Activated CD8-positive, alpha-beta memory T cell treated with anti-CD3 and anti-CD28 coated beads for 24 hours (primary cell): ENCODE measurements around the gene ACTN4.

Experiments used
- DNase-seq: peaks from one replicate; pipeline ENCODE4 v3.0.0-alpha.2; 2020

The ACTN4 gene

DNA sequence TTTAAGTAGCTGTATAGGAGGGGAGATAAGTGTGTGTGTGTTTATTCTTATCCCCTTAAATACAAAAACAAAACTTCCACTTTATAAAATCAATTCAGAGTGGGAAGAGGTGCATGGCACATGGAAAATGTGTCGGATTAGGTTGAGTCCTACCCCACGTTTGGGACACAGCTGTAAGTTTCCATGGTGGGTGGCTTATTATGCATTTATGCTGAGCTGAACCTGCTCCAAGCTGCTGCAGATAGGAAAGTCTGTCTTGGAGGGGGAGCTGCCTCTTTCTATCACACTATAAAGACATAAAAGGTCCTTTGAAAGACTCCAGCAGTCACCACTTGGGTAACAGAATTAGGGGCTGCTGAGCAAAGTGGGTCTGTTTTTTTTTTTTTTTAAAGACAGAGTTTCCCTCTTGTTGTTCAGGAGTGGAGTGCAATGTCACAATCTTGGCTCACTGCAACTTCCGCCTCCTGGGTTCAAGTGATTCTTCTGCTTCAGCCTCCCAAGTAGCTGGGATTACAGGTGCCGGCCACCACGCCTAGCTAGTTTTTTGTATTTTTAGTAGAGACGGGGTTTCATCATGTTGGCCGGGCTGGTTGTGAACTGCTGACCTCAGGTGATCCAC lies 15.2 kb downstream of the ACTN4 start:
- DNase-seq = no peak

DNA sequence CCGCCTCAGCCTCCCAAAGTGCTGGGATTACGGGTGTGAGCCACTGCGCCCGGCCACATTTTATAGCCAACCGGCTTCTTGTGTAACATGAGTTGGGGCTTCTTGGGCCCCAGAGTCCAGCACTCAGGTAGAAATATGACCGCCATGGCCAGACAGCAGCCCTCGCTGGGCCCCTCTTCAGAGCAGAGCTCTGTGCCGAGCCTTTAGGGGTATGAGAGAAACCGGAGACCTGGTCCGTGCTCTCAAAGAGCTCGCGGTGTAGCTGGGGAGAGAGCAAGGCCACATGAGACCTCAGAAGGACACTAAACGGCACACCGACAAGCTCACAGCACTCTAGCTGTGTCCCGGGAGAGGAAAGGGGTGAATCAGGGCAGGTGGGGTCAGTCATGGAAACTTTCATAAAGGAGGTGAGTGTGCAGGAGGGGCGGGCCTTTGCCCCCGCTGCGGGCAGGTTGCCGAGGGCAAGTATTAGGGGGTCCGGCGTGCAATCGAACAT lies 15.8 kb downstream of the ACTN4 start:
- no peak for DNase-seq

DNA sequence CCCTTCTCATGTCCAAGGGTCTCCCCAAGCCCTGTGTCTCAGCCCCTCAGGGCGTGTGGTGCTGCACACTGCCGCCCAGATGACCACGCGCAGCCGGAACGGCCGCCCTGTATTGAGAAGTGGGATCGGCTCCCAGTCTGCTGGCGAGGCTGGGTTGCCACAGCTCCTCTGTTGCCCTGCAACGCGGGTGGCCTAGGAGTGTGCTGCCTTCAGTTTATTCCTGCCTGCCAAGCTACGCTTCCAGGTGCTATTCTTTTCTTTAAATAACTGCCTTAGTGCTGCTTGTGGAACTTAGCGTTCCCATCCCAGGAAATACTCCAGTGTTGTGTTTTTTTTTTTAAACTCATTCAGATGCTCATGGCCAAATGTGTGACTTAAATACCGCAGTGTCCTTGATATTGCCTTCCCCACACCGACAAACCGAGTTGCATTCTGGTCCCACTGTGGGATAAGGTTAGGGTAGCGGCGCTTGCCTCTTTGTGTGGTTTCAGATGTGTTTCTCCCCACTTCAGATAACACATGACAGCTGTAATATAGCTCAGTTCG lies 16.6 kb downstream of the ACTN4 start:
- DNase-seq = no peak

GRCh38 chr19:38664503-38665211 lies 17.2 kb downstream of the ACTN4 start:
- DNase-seq = no peak

DNA sequence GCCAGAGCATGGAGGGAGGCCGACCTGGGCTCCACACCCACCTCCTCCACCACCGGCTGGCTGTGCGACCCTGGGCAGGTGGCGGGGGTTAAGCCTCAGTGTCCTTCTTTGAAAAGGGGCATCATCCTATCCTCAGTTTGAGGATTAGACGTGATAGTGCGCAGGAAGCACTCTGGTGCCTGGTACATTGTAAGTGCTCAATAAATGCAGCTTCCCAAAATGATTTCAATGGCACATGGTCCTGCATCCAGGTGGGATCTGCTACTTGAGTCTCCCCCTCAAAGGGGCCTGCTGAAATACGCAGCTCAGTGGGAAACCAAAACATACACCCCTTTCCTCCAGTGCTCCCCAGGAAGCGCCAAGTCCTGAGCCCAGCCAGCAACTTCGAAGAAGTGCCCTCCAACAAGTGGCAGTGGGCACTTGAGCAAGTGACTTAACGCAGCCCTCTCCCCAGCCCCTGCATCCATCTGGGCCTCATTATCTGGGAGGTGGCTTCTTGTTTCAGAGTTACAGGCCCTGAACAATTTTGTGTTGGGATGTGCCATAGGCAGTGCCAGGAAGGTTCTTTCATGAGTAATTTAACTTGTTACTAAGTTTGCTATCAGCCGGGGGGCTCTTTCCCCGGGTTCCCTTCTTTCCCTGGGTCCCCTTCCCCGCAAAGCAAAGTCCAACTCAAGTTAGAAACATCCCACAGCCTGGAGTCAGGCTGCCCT lies 17.9 kb downstream of the ACTN4 start:
- no peak for DNase-seq

DNA sequence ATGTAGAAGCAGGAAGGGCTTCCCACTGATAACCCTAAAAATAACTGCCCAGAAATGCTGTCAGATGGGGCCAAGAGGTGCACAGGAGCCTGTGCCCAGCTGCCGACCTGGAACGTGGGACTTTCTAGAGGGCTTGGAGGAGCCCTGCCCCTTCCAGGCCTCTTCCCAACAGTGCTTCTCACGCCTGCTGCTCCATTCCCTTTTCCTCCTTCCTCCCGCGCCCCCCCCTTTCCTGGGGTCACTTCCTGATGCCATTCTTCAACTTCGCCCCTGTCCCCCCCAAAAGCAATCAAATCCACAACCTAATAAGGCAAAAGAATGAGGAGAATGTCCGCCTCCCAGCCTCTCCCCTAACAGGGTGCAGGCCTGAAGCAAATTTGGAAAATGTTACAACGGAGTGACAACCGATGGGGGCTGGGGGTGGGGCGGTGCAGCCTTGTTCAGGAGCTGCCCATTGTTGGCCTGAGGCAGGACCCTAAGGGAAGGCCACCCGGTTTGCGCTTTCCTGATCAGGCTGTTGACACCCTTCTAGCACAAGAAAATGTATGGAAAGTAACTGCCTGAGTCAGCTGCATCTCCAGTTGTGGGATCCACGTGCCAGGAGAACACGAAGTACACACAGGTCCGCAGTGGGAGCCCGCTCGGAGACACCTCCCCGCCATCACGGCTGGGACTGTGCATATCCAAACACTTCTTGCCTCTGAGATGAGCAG lies 18.7 kb downstream of the ACTN4 start:
- DNase-seq = no peak

- no peak for DNase-seq
Observed at GRCh38 chr19:38666663-38667511, 19.4 kb downstream of the ACTN4 start.

GRCh38 chr19:38667661-38668171 lies 20.3 kb downstream of the ACTN4 start:
- DNase-seq = no peak

- no peak for DNase-seq
Observed at GRCh38 chr19:38669552-38669951, 22.1 kb downstream of the ACTN4 start.

DNA sequence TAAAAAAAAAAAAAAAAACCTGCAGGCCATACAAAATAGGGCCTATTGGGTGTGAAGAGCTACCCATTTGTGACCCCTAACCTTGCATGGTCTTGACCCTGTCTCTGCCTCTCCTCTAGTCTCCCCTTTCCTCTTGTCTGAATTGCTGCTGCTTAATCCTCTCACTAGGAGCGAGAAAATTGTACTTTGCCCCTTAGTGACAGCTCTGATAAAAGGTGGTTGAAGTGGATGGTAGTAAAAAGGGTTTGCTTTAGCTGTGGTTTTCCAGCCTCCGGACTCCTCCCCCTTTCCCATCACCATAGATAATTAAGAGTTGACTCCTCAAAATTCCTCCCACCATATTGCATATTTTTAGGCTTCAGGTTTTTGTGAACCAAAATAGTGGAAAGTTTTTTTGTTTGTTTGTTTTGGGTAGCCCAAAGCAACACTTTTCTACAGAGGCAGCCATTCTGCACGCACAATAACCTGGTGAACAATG lies 23.5 kb downstream of the ACTN4 start:
- no peak for DNase-seq

GRCh38 chr19:38671654-38672053 lies 24.2 kb downstream of the ACTN4 start:
- DNase-seq = no peak

GRCh38 chr19:38673030-38673429 lies 25.6 kb downstream of the ACTN4 start:
- DNase-seq = no peak

- DNase-seq = no peak
Observed at GRCh38 chr19:38674388-38675171, 27.1 kb downstream of the ACTN4 start.

- no peak for DNase-seq
Observed at GRCh38 chr19:38675611-38676010, 28.2 kb downstream of the ACTN4 start.

GRCh38 chr19:38676023-38676877 lies 28.8 kb downstream of the ACTN4 start:
- no peak for DNase-seq

DNA sequence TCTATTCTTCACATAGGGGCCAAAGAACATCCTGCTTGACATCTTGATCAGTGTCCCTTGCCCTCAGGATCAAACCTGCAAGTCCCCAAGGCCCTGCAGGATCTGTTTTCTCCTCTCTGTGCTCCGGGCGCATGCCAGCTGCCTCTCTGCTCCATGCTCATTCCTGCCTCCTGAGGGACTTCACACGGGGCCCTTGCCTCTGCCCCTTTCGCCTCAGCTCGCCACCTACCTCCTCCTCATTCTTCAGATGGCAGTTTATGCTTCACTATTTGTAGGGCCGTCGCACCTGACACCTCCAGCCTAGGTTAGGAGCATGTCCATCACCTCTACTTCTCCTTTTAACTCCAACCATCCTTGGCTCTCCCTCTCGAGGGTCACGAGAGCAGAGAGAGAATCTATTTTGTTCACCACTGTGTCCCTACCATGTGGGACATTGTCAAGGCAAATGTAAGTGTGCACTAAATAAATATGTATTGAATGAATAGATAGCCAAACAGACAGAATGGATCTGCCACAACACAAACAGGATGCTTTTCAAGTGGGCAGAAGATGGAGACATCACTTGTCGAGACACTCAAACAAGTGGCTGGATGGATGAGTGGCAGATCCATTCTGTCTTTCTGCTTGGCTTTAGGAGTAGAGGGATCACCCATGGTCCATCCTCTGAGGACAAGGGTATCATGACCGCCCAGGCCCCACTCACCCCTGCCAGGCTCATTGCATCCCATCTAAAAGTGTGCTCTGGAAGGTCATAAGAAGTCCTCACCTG lies 29.6 kb downstream of the ACTN4 start:
- DNase-seq = no peak

GRCh38 chr19:38678217-38678890 lies 30.9 kb downstream of the ACTN4 start:
- no peak for DNase-seq

DNA sequence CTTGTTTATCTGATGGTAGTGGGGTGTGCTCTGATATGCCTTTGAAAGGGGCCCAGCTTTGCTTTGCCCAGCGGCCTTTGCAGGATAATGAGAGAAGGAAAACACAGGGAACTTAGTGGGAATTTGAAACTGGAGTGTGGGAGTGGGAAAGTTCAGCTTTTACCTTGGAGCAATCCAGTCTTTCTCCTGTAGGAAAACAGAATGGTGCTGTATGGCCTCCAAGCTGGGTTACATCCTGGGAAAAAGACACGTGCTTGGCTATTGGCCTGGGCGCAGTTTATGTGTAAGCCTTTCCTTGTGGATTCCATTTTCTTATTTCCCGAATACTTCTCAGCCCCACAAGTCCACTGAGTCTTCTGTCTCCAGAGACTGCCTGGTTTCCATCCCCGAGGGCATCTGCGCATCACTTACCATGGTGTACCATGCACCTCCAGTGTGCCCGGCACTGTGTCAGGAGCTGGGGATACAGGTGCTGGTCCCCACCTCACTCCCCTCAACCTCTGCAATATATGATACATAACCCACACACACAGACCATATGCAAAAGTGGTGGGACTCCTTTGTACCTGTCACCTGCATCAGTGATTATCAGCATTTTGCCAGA lies 31.5 kb downstream of the ACTN4 start:
- no peak for DNase-seq
